ENCODE data around the gene SLC29A4.
"Not testable (repeated sequence)": the region's sequence is repeated elsewhere in the genome, so short reads cannot be mapped to it uniquely, and the experiment has no call there.

SLC29A4 gene

DNA sequence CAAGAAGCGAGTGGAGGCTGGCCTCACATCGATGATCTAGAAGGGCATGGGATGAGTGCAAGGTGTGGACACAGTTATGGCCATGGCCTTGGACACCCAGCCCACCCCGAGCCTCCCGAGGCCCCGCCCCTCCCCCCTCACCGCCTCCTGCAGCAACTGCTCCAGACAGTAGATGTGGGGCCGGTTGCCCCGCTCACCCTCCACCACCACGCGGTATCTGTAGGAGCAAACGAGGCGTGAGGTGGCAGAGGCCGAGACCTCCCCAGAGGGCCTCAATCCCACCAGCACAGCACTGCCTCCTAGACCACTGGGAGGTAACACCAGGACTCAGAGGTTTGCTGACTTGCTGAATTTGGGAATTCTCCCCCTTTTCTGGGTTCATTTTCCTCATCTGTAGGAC, 37.6 kb downstream of the SLC29A4 start:
- H3K27me3 ChIP-seq (ENCODE audit: insufficient read depth, low read depth, severe bottlenecking), result no peaks in the 10 kb centered on the region
- TF ChIP-seq, protein P1, sequence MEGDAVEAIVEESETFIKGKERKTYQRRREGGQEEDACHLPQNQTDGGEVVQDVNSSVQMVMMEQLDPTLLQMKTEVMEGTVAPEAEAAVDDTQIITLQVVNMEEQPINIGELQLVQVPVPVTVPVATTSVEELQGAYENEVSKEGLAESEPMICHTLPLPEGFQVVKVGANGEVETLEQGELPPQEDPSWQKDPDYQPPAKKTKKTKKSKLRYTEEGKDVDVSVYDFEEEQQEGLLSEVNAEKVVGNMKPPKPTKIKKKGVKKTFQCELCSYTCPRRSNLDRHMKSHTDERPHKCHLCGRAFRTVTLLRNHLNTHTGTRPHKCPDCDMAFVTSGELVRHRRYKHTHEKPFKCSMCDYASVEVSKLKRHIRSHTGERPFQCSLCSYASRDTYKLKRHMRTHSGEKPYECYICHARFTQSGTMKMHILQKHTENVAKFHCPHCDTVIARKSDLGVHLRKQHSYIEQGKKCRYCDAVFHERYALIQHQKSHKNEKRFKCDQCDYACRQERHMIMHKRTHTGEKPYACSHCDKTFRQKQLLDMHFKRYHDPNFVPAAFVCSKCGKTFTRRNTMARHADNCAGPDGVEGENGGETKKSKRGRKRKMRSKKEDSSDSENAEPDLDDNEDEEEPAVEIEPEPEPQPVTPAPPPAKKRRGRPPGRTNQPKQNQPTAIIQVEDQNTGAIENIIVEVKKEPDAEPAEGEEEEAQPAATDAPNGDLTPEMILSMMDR (IDR thresholded peaks at IDR 0.05; ENCODE audit: low read depth, low read length), result no peak
- H3K27ac ChIP-seq, result no peak overlapping the region
- no peak overlapping the region for H3K4me3 ChIP-seq (ENCODE audit: low read depth, low read length)
- peaks cover 3% of the 10 kb centered on the region for H3K9me3 ChIP-seq (ENCODE audit: severe bottlenecking)
- H3K36me3 ChIP-seq, result no peaks in the 10 kb centered on the region
- no peak for DNase-seq

- DNase-seq, result no peak
- Histone ChIP-seq H3K36me3 (no peaks in the 10 kb centered on the region), H3K4me3 (ENCODE audit: low read depth, low read length) (no peak overlapping the region), H3K27me3 (ENCODE audit: insufficient read depth, low read depth, severe bottlenecking) (no peaks in the 10 kb centered on the region), H3K9me3 (ENCODE audit: severe bottlenecking) (peaks cover 3% of the 10 kb centered on the region), H3K27ac (no peak overlapping the region)
- TF ChIP-seq, protein P1 (IDR thresholded peaks at IDR 0.05; ENCODE audit: low read depth, low read length), result no peak
These were observed 38.2 kb downstream of the SLC29A4 start for GRCh38 chr7:5320802-5321396.

- TF ChIP-seq, protein P1 (IDR thresholded peaks at IDR 0.05; ENCODE audit: low read depth, low read length), result no peak
- Histone ChIP-seq H3K36me3 (no peaks in the 10 kb centered on the region), H3K27ac (no peak overlapping the region), H3K9me3 (ENCODE audit: severe bottlenecking) (peaks cover 3% of the 10 kb centered on the region), H3K27me3 (ENCODE audit: insufficient read depth, low read depth, severe bottlenecking) (no peaks in the 10 kb centered on the region), H3K4me3 (ENCODE audit: low read depth, low read length) (no peak overlapping the region)
- no peak for DNase-seq
These were observed 40.1 kb downstream of the SLC29A4 start for GRCh38 chr7:5322621-5323410.

DNA sequence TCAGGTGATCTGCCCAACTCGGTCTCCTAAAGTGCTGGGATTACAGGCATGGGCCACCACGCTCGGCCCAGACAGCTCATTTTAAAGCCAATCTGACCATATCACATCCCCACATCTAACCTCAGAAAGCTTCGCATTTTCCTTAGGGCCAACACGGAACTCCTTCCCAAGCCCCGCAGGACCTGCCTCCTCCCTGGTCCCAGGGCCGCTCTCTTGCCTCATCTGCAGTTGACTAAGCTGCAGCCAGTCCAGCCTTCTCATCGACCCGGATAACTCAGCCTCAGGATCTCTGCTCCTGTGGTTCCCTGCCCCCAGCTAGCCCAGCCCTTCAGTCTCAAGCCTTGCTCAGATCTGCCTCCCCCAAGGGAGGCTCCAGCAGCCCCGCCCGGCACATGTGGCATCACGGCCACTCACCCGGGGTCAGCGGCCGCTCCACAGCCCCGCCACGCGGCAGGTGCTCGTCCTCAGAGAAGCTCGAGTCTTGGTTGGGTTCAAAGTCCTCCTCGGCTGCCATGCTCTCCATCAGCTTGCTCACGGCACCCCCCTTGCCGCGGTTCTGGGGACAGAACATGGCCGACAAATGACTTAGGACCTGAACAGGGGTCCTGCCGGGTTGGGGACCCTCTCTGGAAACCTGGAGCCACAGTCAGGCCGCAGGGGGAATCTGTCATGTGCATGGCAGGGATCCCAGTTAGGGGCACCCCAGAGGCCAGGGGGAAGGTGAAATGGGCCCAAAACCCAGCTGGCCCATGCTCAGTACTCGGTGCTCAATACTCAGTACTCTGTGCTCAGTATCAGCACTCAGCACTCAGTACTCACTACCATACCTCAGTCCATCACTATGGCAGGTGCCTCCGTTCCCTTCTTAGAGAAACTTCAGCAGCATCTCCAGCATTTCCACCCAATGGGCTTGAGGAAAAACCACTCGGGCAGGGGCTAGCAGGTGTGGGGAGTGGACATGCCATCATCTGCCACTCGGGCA, 41.3 kb downstream of the SLC29A4 start:
- H3K27ac ChIP-seq; H3K9me3 ChIP-seq (ENCODE audit: severe bottlenecking); H3K36me3 ChIP-seq; H3K27me3 ChIP-seq (ENCODE audit: insufficient read depth, low read depth, severe bottlenecking); H3K4me3 ChIP-seq (ENCODE audit: low read depth, low read length); DNase-seq: not testable (repeated sequence)

GRCh38 chr7:5324961-5325360, 42.2 kb downstream of the SLC29A4 start:
- Histone ChIP-seq H3K4me3 (ENCODE audit: low read depth, low read length) (no peak overlapping the region), H3K9me3 (ENCODE audit: severe bottlenecking) (no peaks in the 10 kb centered on the region), H3K27ac (no peak overlapping the region), H3K27me3 (ENCODE audit: insufficient read depth, low read depth, severe bottlenecking) (no peaks in the 10 kb centered on the region), H3K36me3 (peaks cover 3% of the 10 kb centered on the region; the same call in 1 of the 2 replicates)
- TF ChIP-seq, protein P1 (IDR thresholded peaks at IDR 0.05; ENCODE audit: low read depth, low read length), result no peak
- no peak for DNase-seq

- Histone ChIP-seq H3K9me3 (ENCODE audit: severe bottlenecking) (no peaks in the 10 kb centered on the region), H3K27ac (no peak overlapping the region), H3K36me3 (peaks cover 8% of the 10 kb centered on the region), H3K27me3 (ENCODE audit: insufficient read depth, low read depth, severe bottlenecking) (no peaks in the 10 kb centered on the region), H3K4me3 (ENCODE audit: low read depth, low read length) (no peak overlapping the region)
- TF ChIP-seq, protein P1 (IDR thresholded peaks at IDR 0.05; ENCODE audit: low read depth, low read length), result no peak
- no peak for DNase-seq
These were observed 47.5 kb downstream of the SLC29A4 start for GRCh38 chr7:5330288-5330687.

Measured in WERI-Rb-1 (cell line).